Right lung (tissue), 5 donors: ENCODE measurements around the gene FDX1. TPM values are rescaled to one million over a fixed set of nuclear protein-coding genes. Genes with fewer than 3 reads are reported as not detected.

Experiments used
- DNase-seq, 2 donors: peaks; one replicate each; pipeline ENCODE4 v3.0.0-alpha.2; 2013
- polyA plus RNA-seq, 5 donors: library from polyadenylated mRNA; unstranded; fragments of 120-200 nt; gene quantifications; one replicate each; pipeline versions ENCODE4 v1.2.1 to v1.2.3, GENCODE V29; 2013; ENCODE audit warnings: inconsistent platforms in 1 of 5, low replicate concordance in 1 of 5; ENCODE audit not compliant: insufficient read length in 5 of 5, insufficient read depth in 1 of 5

The FDX1 gene
- polyA plus RNA-seq, 5 donors = 15.3 to 21.5 (median 17.0) TPM

DNA sequence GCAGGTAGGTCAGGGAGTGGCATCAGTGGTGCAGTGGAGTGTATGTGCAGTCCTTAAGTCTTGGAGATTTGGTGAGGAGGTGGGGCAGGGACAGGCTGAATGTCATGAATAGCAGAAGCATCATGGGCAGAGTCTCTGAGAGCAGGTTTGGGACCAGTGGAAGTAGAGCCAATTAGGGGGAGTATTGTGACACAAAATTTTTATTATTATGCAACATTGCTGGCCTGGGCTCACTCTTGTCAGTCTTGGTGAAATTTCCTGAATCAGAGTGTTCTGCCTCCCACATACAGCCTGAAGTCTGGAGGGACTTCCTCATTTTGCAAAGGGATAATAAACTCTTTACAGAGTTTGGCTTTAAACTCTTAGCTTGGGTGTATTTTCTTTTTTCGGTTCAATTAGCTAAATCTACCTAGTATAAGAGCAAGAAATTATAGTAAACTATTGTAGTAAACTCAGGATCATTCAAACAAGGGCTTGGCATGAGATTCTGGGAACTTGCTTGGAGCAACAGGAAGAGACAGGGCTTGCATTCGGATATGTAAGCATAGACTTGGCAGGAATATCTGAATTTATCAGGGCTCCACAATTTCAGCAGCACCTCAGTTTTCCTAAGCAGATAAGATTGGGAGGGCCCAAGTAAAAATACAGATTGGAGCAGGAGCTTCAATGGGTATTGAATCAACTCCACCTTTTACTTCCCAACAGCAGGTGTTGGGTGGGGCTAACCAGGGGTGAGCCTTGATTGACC is 67.7 kb downstream of the FDX1 start:
- peak in 1 of 2 donors; percentile 34 for DNase-seq

DNA sequence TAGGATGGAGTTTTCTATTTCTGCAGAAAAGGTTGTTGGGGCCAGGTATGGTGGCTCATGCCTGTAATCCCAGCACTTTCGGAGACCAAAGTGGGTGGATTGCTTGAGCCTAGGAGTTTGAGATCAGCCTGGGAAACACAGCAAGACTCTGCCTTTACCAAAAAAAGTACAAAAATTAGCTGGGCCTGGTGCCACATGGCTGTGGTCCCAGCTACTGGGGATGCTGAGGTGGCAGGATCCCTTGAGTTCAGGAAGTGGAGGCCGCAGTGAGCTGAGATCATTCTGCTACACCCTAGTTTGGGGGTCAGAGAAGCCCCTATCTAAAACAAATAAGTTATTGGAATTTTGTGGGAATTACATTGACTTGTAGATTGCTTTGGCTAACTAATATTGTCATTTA is 71.7 kb downstream of the FDX1 start:
- no peak for DNase-seq

DNA sequence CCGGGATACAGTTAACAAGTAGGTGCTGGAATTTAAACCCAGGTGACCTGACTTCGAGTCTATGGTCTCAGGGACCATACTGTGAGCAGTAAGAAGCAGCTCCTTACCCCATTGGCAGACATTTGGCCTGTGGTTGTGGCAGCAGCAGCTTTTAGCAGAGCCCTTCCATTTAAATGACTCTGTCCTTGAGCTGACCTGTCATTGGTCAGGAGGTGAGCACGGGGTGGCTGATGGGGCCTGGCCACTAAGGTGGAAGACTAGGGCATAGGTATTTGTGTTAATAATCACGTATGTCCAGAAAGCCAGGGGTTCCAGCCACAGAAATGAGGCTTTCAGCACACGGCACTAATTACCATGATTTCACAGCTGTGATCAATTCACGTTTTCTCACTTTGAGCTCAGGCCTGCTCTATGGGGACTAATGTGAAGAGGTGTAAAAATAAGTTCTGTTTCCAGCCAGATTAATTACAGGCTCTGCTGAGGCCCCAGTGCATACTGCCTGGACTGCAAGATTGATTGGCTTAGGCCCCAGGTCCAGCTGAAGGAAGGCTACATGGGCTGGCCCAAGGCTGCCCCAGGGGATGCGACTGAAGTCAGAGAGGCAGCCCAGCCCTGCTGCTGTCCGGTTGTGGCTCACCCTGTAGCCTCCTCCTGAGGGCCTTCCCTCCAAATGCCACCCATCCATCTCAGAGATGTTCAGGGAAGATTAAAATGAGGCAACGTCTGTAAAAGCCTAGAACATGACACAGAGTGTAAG is 76.0 kb downstream of the FDX1 start:
- DNase-seq = no peak

DNA sequence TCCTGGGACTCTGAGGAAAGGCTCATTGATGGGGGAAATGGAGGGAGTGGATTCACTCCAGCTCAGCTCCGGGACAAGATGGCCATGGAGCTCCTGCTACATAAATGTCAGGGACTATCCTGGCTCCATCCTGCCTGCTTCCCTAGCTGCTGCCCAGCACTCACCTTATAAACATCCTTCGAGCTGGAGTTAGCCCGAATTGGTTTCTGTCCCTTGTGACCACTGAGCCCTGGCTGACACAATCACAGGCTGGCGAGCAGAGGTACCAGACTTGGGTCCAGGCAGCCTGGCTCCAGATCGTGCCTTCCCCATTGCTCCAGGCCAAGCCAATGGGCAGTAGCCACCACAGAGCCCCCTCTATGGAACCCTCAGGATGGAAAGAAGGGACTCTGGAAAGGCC is 77.6 kb downstream of the FDX1 start:
- DNase-seq = no peak

DNA sequence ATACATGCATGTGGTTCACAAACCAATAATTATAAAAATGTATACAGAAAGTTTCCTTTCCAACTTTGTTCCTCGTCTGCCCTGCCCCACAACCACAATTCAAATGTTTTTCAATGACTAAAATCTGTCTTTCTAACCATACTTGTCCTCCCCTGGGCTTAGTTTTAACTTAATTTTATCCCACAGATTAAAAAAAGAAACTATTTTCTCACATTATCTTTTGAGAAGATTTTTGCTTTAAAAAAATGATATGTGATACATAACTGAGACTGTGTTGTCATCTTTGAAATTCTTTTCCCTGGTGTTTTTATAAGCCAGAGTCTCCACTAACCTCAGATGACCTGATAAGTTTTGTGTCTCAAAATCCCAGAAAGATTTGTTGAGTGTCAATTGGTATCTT is 79.0 kb downstream of the FDX1 start:
- DNase-seq = no peak

DNA sequence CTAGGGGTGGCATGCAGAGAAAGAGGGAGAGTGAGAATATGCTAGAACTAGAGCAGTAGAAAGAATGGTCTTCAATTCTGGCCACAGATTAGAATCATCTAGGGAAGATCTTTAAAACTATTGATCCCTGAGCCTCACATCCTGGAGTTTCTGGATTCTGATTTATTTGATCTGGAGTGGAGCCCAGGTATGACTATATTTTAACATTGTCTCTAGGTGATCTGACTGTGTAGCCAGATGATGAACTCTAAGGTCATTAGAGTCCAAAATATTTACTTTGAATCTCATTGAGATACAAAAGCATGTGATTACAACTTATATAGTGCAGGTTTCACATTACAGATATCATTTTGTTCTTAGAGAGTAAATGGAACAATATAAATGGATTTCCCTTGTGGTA is 79.7 kb downstream of the FDX1 start:
- DNase-seq = no peak

DNA sequence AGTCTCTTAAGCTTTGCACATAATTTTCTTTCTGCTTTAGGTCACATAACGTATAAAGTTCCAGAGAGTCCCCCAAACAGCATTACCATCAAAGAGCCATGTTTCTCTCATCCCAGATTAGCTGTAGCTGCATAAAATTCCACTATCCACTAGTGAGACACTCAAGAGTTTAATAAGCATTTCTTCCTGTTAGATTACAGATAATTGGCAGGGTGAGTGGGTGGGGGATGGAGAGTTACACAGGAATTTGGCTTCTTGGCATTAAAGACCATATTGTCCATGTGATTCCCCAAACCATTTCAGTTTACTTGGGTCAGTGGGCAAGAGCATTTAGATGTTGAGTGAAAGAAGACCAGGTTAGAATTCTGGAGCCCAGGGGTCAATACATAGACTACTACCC is 82.3 kb downstream of the FDX1 start:
- DNase-seq = no peak

DNA sequence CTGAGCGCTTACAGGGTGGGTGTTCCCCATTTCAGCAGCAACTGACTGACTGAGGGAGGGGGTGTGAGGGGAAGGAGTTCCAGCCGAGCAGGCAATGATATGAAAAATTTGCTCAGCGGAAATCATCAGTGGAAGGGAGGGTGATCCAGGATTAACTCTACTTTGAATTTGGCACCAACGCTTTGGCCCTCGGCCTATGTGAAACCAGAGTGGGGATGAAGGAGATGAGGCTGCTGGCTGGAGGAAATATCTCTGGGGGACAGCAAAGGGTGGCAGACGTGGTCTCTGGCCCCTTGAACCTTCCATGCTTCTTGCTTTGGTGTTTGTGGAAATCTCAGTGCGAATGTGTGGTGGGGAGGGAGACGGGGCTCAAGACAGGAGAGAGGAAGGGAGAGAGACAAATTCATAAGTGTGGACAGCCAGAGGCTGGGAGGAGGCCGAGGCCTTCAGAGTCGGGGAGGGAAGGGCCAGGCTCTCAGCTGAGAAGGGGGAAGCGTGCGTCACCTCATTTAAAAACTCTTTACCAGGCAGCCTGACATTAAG is 83.6 kb downstream of the FDX1 start:
- DNase-seq = peak; percentile 85 to 91

DNA sequence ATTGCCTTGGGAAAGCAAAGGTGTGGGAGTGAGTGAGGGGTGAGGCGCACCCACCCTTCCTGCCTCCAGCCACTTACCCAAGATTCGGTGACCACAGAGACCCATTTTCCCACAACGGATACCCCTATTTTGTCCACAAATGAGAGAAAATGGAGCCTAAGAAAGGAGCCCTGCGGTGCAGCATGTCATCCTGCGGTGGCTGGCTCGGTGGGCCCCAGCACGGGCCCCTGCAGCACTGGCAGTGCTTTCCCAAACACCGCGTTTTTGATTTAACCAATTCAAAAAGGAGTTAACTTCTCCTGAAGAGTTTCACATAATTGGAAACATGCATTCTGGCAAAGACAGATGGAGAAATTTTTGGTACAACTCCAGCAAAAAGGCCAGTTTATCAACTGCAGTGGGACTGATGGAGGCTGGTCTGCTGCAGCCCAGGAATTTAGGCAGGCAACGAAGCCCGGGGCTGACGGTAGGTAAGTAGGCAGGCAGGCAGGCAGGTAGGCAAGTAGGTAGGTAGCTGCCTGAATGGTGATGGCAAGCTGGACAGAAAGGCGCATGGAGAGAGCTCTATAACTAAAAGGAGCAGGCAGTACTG is 84.2 kb downstream of the FDX1 start:
- no peak for DNase-seq

Other genes with a start within 250 kb of the FDX1 start
- gene RDX, start 133.3 kb upstream of the FDX1 start, polyA plus RNA-seq = 100 to 1,000 TPM in 4 of 5 donors, 10 to 100 TPM in 1; 64.2 to 154 (median 137) TPM